ENCODE measurements around the gene RBM19.

RBM19 gene

GRCh38 chr12:113860059-113860820 lies 105.9 kb downstream of the RBM19 start:
- no peaks in the 10 kb centered on the region for H3K27me3 ChIP-seq (ENCODE audit: insufficient read depth, poor library complexity, severe bottlenecking)
- H3K27ac ChIP-seq (replicated peaks) = peak overlapping the region; percentile 89
- no peak for TF ChIP-seq CTCF (IDR thresholded peaks at IDR 0.05; ENCODE audit: insufficient read depth, low read length)
- no peak for TF ChIP-seq SPI1 (IDR thresholded peaks at IDR 0.05; ENCODE audit: borderline replicate concordance, low read depth)
- TF ChIP-seq POLR2AphosphoS5 (IDR thresholded peaks at IDR 0.05; ENCODE audit: low read depth) = no peak
- no peak for TF ChIP-seq GABPA (IDR thresholded peaks at IDR 0.05; ENCODE audit: low read depth)
- no peak for TF ChIP-seq REST (IDR thresholded peaks at IDR 0.05; ENCODE audit: insufficient replicate concordance, low read depth)
- DNase-seq (ENCODE audit: low read depth in 1 of 2, low spot score in 1 of 2) = peak in 1 of 2 experiments; percentile 67
- H3K4me3 ChIP-seq (replicated peaks; ENCODE audit: insufficient read depth, low read length) = no peak overlapping the region

GRCh38 chr12:113858841-113859386 lies 107.2 kb downstream of the RBM19 start:
- Histone ChIP-seq H3K27me3 (ENCODE audit: insufficient read depth, poor library complexity, severe bottlenecking) (no peaks in the 10 kb centered on the region), H3K27ac (replicated peaks) (peak overlapping the region; percentile 89), H3K4me3 (replicated peaks; ENCODE audit: insufficient read depth, low read length) (no peak overlapping the region)
- peak in 1 of 2 experiments; percentile 80 for DNase-seq (ENCODE audit: low read depth in 1 of 2, low spot score in 1 of 2)
- TF ChIP-seq POLR2AphosphoS5 (IDR thresholded peaks at IDR 0.05; ENCODE audit: low read depth) = peak; percentile 53; the same call in 1 of the 2 replicates
- TF ChIP-seq SPI1 (IDR thresholded peaks at IDR 0.05; ENCODE audit: borderline replicate concordance, low read depth) = peak; percentile 74
- no peak for TF ChIP-seq GABPA (IDR thresholded peaks at IDR 0.05; ENCODE audit: low read depth)
- no peak for TF ChIP-seq CTCF (IDR thresholded peaks at IDR 0.05; ENCODE audit: insufficient read depth, low read length)

- Histone ChIP-seq H3K4me3 (replicated peaks; ENCODE audit: insufficient read depth, low read length) (no peak overlapping the region), H3K27ac (replicated peaks) (0 out of 2 replicates have a peak overlapping the region, but pooled peaks have one; percentile 89), H3K27me3 (ENCODE audit: insufficient read depth, poor library complexity, severe bottlenecking) (no peaks in the 10 kb centered on the region)
- no peak for DNase-seq (ENCODE audit: low read depth in 1 of 2, low spot score in 1 of 2)
- TF ChIP-seq POLR2AphosphoS5 (IDR thresholded peaks at IDR 0.05; ENCODE audit: low read depth) (no peak), REST (IDR thresholded peaks at IDR 0.05; ENCODE audit: insufficient replicate concordance, low read depth) (no peak), CTCF (IDR thresholded peaks at IDR 0.05; ENCODE audit: insufficient read depth, low read length) (no peak), GABPA (IDR thresholded peaks at IDR 0.05; ENCODE audit: low read depth) (no peak), SPI1 (IDR thresholded peaks at IDR 0.05; ENCODE audit: borderline replicate concordance, low read depth) (no peak)
Observed at GRCh38 chr12:113857371-113857770, 108.8 kb downstream of the RBM19 start.

Data from HL-60 (cell line).